GM12865 (cell line): ENCODE results near the gene ZNF652.
A peak's percentile ranks its signal among the peaks of the same experiment; 100 is the strongest.

Experiments
- DNase-seq: peaks from one replicate; pipeline ENCODE4 v3.0.0; 2010; ENCODE audit warnings: low read depth
- H3K4me3 ChIP-seq: 2 replicates; pipeline ENCODE4 v1.5.1; 2011; ENCODE audit warnings: mild to moderate bottlenecking, low read depth, low read length, control low read depth
- TF ChIP-seq, protein P1 (sequence below): IDR thresholded peaks from 2 replicates; pipeline ENCODE4 v1.5.1; 2011; ENCODE audit warnings: low read length, control low read depth, low read depth, inconsistent platforms; ENCODE audit not compliant: insufficient read depth; ENCODE audit errors: missing control alignments

The ZNF652 gene

DNA sequence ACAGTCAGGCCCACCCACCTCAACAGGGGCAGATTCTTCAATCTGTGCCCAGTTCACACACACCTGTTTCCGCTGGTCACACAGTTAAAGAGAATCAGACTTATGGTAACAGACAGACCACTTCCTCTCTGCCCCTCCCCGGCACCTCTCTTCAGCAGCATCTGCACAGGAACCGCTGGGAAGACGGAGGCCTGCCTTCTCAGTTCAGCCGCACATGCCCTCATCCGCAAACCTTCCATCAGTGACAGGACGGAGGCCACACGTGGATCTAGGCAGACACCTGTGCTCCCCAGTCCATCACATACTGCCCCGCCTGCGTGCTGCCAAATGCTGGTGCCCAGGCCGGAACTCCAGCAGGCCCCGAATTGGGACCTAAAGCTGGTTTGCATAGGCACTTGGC is 42.3 kb upstream of the ZNF652 start:
- TF ChIP-seq, protein P1, sequence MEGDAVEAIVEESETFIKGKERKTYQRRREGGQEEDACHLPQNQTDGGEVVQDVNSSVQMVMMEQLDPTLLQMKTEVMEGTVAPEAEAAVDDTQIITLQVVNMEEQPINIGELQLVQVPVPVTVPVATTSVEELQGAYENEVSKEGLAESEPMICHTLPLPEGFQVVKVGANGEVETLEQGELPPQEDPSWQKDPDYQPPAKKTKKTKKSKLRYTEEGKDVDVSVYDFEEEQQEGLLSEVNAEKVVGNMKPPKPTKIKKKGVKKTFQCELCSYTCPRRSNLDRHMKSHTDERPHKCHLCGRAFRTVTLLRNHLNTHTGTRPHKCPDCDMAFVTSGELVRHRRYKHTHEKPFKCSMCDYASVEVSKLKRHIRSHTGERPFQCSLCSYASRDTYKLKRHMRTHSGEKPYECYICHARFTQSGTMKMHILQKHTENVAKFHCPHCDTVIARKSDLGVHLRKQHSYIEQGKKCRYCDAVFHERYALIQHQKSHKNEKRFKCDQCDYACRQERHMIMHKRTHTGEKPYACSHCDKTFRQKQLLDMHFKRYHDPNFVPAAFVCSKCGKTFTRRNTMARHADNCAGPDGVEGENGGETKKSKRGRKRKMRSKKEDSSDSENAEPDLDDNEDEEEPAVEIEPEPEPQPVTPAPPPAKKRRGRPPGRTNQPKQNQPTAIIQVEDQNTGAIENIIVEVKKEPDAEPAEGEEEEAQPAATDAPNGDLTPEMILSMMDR: no peak
- no peak overlapping the region for H3K4me3 ChIP-seq
- peak; percentile 49 for DNase-seq

DNA sequence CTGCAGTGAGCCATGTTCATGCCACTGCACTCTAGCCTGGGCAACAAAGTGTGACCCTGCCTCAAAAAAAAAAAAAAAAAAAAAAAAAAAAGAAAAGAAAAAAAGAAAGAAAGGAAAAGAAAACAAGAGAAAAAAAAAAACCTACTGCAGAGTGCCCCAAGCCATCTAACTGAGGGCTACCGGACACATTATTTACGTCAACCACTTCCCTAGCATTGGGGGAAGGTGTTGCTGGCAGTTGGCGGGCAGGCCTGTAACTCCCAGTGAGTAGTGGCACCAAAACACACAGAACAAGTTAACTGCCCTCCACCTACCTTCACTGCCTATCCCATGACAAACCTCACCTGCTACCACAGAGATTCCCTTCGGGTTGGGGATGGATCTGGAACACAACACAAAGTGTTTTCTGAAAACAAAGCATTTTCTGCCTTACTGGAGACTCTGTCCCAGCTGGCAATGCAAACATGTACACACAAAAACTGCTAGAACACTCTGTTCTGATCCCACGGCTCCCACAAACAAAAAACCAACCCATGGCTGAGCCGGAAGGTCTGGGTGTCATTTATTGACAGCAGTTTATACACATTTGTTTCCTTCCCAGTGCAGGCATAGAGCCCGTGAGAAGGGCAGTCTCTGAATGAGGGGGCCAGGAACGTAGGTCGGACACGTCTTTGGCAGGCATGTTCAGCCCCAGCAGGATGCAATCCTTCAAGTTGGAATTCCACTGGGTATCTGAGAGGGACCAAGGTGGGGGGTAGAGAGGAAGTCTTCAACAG is 41.7 kb upstream of the ZNF652 start:
- TF ChIP-seq, protein P1: no peak
- DNase-seq: no peak
- H3K4me3 ChIP-seq: no peak overlapping the region

DNA sequence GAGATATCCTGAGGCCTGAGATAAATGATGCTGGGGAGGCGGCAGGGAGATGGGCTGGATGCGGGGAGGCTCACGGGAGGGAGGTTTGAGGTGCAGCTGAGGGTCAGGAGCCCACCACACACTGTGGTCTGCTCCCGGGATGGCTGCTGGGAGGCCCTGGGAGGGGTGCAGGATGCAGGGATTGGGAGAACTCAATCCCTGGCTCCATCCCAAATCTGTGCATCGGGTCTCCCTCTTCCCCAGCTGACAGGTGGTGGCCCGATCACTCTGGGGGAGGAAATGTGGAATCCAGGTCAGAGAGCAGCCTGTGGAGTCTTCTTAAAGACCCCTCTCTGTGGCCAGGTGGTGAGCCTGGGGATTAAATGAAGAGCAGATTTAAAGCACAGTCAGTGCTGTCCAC is 40.7 kb upstream of the ZNF652 start:
- no peak for DNase-seq
- no peak overlapping the region for H3K4me3 ChIP-seq
- TF ChIP-seq, protein P1: no peak

DNA sequence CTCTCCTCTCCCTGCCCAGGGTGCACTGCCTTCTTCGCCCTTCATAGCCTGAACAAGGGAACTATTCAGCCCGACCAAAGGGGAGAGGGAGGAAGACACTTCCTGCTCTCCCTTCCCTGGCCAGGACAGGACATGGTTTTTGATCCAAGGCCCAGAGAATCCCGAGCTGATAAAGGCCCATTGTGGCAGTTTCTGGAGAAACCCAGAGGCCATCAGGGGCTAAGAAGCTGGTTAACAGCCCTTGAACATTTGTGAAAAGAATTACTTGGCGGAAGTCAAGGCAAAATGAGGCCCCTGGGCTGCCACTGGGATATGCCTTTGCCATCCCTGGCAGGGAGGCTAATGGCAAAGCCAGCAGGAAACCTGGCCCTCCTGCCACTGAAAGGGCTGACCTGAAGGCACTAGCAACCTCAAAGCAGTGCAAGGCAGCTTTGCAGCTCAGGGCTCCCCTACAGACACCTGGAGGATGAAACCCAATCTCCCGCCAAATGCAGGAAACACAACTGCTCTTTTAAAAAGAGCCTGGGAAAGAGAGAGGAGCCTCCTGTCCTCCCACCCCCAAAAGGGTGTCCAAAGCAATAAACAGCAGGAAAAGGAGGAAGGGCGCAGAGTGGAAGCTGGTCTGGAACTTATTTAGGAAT is 40.0 kb upstream of the ZNF652 start:
- H3K4me3 ChIP-seq: no peak overlapping the region
- DNase-seq: no peak
- TF ChIP-seq, protein P1: no peak

DNA sequence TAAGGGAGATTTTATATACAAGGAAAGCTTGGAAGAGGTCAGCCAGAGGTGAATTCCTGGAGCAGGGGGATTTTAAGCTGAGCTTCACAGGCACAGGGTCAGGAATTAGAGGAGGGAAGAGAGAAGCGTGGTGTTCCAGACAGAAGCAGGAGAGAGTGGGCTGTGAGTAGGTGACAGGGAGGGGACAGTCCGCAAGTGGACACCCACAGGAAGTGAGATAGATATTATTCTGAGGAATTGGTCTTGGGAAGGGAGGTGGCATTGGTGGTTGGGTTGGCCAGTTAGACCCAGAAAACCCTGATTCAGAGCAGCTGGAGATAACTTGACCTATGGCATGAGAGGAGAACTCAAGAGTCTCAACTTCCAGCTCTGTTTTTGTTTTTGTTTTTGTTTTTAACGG is 37.9 kb upstream of the ZNF652 start:
- no peak overlapping the region for H3K4me3 ChIP-seq
- TF ChIP-seq, protein P1: no peak
- DNase-seq: no peak

DNA sequence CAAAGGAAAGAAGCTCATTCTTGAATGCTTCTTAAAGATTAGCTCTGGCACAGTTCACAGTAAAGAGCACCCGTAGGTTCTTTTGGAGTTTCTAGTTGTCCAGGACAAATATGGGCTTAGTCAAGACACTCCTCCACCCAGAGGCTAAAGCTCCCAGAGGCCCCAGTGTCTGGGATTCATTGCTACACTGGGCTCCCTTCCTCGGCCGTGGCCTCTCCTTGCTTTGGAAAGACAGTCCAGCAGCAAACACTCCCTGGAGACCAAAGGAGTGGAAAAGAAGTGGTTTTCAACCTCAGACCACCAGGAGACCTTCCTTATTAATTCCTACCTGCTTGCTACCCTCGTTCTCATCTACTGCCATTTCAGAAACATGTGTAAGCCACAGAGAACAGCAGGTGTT is 35.5 kb upstream of the ZNF652 start:
- DNase-seq: no peak
- TF ChIP-seq, protein P1: no peak
- no peak overlapping the region for H3K4me3 ChIP-seq
